ENCODE results near the gene AEBP1. TPM values are rescaled to one million over a fixed set of nuclear protein-coding genes. Genes with fewer than 3 reads are reported as not detected.

AEBP1 gene
- total and polyA plus RNA-seq, 2 of the 4 experiments (the other 2 are of a cell fraction): 1.1 to 5.7 TPM

GRCh38 chr7:44112997-44113763 is 9.0 kb downstream of the AEBP1 start:
- DNase-seq: no peak
- no TSS peak for BruUV-seq (replicated peaks)
- H3K36me3 ChIP-seq (ENCODE audit: control insufficient read depth, insufficient read depth, low read length): peaks cover 27% of the 10 kb centered on the region

More at GRCh38 chr7:44112997-44113763, 9.0 kb downstream of the AEBP1 start:
- H2BK5ac ChIP-seq (ENCODE audit: low read depth, low read length, poor library complexity, severe bottlenecking): no peak overlapping the region
- no peak overlapping the region for H2AK9ac ChIP-seq (replicated peaks; ENCODE audit: low read depth, low read length, poor library complexity)
- no peak overlapping the region for H3K4me3 ChIP-seq (ENCODE audit: insufficient read depth, low read depth, low read length)
- TF ChIP-seq RCOR1 (IDR thresholded peaks at IDR 0.05; ENCODE audit: insufficient replicate concordance, low read length) (no peak), CEBPB (IDR thresholded peaks at IDR 0.05; ENCODE audit: low read depth, low read length) (no peak), SMC3 (IDR thresholded peaks at IDR 0.05; ENCODE audit: low read depth, low read length) (no peak), NFE2L2 (IDR thresholded peaks at IDR 0.05; ENCODE audit: low read depth, low read length) (no peak), RFX5 (IDR thresholded peaks at IDR 0.05; ENCODE audit: low read depth, low read length) (no peak), RAD21 (IDR thresholded peaks at IDR 0.05; ENCODE audit: low read length) (no peak), MXI1 (IDR thresholded peaks at IDR 0.05; ENCODE audit: borderline replicate concordance, low read depth, low read length) (no peak), ELK1 (IDR thresholded peaks at IDR 0.05; ENCODE audit: borderline replicate concordance, low read depth, low read length) (no peak), MAFK (IDR thresholded peaks at IDR 0.05; ENCODE audit: low read depth, low read length) (no peak), USF2 (IDR thresholded peaks at IDR 0.05; ENCODE audit: low read depth, low read length) (no peak), CHD1 (IDR thresholded peaks at IDR 0.05; ENCODE audit: low read depth, low read length) (no peak), FOS (IDR thresholded peaks at IDR 0.05; ENCODE audit: low read depth, low read length) (no peak), POLR2A (IDR thresholded peaks at IDR 0.05; ENCODE audit: low read depth, low read length) (no peak), MAZ (IDR thresholded peaks at IDR 0.05; ENCODE audit: borderline replicate concordance, low read depth, low read length) (no peak), BHLHE40 (IDR thresholded peaks at IDR 0.05; ENCODE audit: low read depth, low read length) (no peak), CTCF (conservative IDR thresholded peaks at IDR 0.05; ENCODE audit: low read depth, low read length) (no peak)
- H4K91ac ChIP-seq (ENCODE audit: insufficient read depth, low read depth, low read length): no peak overlapping the region
- no peak overlapping the region for H4K8ac ChIP-seq (ENCODE audit: low read depth in 2 of 2, low read length in 2 of 2)
- H3K14ac ChIP-seq (replicated peaks; ENCODE audit: low read depth, low read length): no peak overlapping the region
- intact Hi-C loops (cut with micrococcal nuclease): no loop called here
- H3K4me1 ChIP-seq (ENCODE audit: control insufficient read depth, insufficient read depth, low read length): no peaks in the 10 kb centered on the region
- no peak overlapping the region for H3K56ac ChIP-seq (ENCODE audit: extremely low read depth, insufficient read depth, low read length)
- no peak overlapping the region for H2AK5ac ChIP-seq (ENCODE audit: low read depth, low read length)
- no peak overlapping the region for H4K5ac ChIP-seq (ENCODE audit: low read depth, low read length)
- in situ Hi-C loops (cut with MboI; ENCODE audit: low sequenced_read_pairs): no loop called here
- no peaks in the 10 kb centered on the region for H3K9me1 ChIP-seq (ENCODE audit: insufficient read depth, low read length)
- H2BK15ac ChIP-seq (ENCODE audit: low read depth, low read length): no peak overlapping the region
- H2BK20ac ChIP-seq (ENCODE audit: low read depth, low read length): no peak overlapping the region
- H2BK120ac ChIP-seq (ENCODE audit: low read depth, low read length): no peak overlapping the region
- H3K79me1 ChIP-seq (ENCODE audit: low read depth in 1 of 2, low read length in 2 of 2): peaks cover 0 to 8% of the 10 kb centered on the region in 2 experiments; a peak in 2 of 4 replicates
- H2AFZ ChIP-seq (replicated peaks; ENCODE audit: low read length, poor library complexity): no peak overlapping the region
- no peak overlapping the region for H3K18ac ChIP-seq (ENCODE audit: low read depth, low read length)
- no peak overlapping the region for H3K4me2 ChIP-seq (ENCODE audit: low read depth, low read length)
- dilution Hi-C loops (cut with HindIII; ENCODE audit: low sequenced_read_pairs, unreplicated experiment): no loop called here
- no peaks in the 10 kb centered on the region for H3K27me3 ChIP-seq (ENCODE audit: control insufficient read depth, insufficient read depth, low read length)
- H3K4ac ChIP-seq (ENCODE audit: low read depth, low read length): no peak overlapping the region
- no peak overlapping the region for H3K23ac ChIP-seq (ENCODE audit: low read depth, low read length)
- H3K9me3 ChIP-seq (ENCODE audit: control insufficient read depth, insufficient read depth, low read length): no peaks in the 10 kb centered on the region
- WGBS, 2 experiments (ENCODE audit: extremely low coverage in 2 of 2, insufficient read length in 1 of 2): 73% methylated on average over 12 of the region's 34 CpGs; no CpG with 5 or more reads in 1 of the 2 experiments
- no peaks in the 10 kb centered on the region; the same call in 1 of the 2 replicates for H4K20me1 ChIP-seq (ENCODE audit: insufficient read depth, low read length)
- ChIA-PET CTCF (no interaction called here), POLR2A (ENCODE audit: unreplicated experiment) (no interaction called here)
- H3K27ac ChIP-seq (ENCODE audit: insufficient read depth, low read length): no peak overlapping the region
- ATAC-seq (ENCODE audit: low read depth): no peak
- no peak overlapping the region for H3K9ac ChIP-seq (ENCODE audit: low read depth, low read length)
